AG09319 (cell line): ENCODE results near the gene CHRNA10.

ENCODE experiments used
- DNase-seq: peaks from one replicate; pipeline ENCODE4 v3.0.0-alpha.2; 2010; ENCODE audit warnings: low read depth; ENCODE audit errors: extremely low read depth
- CTCF ChIP-seq: IDR thresholded peaks from 2 replicates; pipeline ENCODE4 v1.5.1; 2011; ENCODE audit warnings: low read depth, mild to moderate bottlenecking, inconsistent platforms, low read length, moderate library complexity

Gene CHRNA10

GRCh38 chr11:3675971-3676370, 4.8 kb upstream of the CHRNA10 start:
- no peak for DNase-seq

GRCh38 chr11:3674189-3674588, 3.0 kb upstream of the CHRNA10 start:
- TF ChIP-seq CTCF: no peak

More at GRCh38 chr11:3675971-3676370, 4.8 kb upstream of the CHRNA10 start:
- TF ChIP-seq CTCF: no peak

GRCh38 chr11:3669742-3670183, 1.4 kb downstream of the CHRNA10 start:
- no peak for TF ChIP-seq CTCF

More at GRCh38 chr11:3674189-3674588, 3.0 kb upstream of the CHRNA10 start:
- DNase-seq: no peak

GRCh38 chr11:3669128-3669527, 2.1 kb downstream of the CHRNA10 start:
- no peak for DNase-seq
- no peak for TF ChIP-seq CTCF

More at GRCh38 chr11:3669742-3670183, 1.4 kb downstream of the CHRNA10 start:
- DNase-seq: no peak

GRCh38 chr11:3667149-3668035, 3.8 kb downstream of the CHRNA10 start:
- DNase-seq: no peak
- TF ChIP-seq CTCF: no peak

- TF ChIP-seq CTCF: no peak
- no peak for DNase-seq
These were observed 5.1 kb downstream of the CHRNA10 start for GRCh38 chr11:3666023-3666530.

GRCh38 chr11:3665336-3666022, 5.7 kb downstream of the CHRNA10 start:
- no peak for TF ChIP-seq CTCF
- DNase-seq: no peak
